Immature natural killer cell (primary cell): ENCODE results near the gene TFAP2C. TPM values are rescaled to one million over a fixed set of nuclear protein-coding genes. Genes with fewer than 3 reads are reported as not detected.

ENCODE experiments used
- DNase-seq, 3 donors: peaks; one replicate each; pipeline ENCODE4 v3.0.0; 2022; ENCODE audit warnings: mixed read lengths in 1 of 3
- H3K27ac Mint-ChIP-seq, 6 donors: one replicate each; pipeline ENCODE4 v1.8.0; 2020; ENCODE audit warnings: mixed read lengths in 6 of 6, mild to moderate bottlenecking in 5 of 6, inconsistent platforms in 4 of 6, moderate library complexity in 3 of 6
- H3K27me3 Mint-ChIP-seq, 3 donors: one replicate each; pipeline ENCODE4 v1.8.0; 2020 to 2021; ENCODE audit warnings: low read depth in 3 of 3, mild to moderate bottlenecking in 3 of 3, mixed read lengths in 3 of 3, moderate library complexity in 3 of 3, inconsistent platforms in 1 of 3
- H3K36me3 Mint-ChIP-seq, 3 donors: one replicate each; pipeline ENCODE4 v1.8.0; 2020; ENCODE audit warnings: mixed read lengths in 3 of 3, inconsistent platforms in 2 of 3, mild to moderate bottlenecking in 2 of 3
- H3K4me1 Mint-ChIP-seq, 2 donors: one replicate each; pipeline ENCODE4 v1.8.0; 2020; ENCODE audit warnings: inconsistent platforms in 2 of 2, mild to moderate bottlenecking in 2 of 2, mixed read lengths in 2 of 2, moderate library complexity in 1 of 2
- H3K4me3 Mint-ChIP-seq, 5 donors: one replicate each; pipeline ENCODE4 v1.8.0; 2020; ENCODE audit warnings: mild to moderate bottlenecking in 5 of 5, mixed read lengths in 5 of 5, inconsistent platforms in 3 of 5, moderate library complexity in 3 of 5
- H3K9me3 Mint-ChIP-seq, 6 donors: one replicate each; pipeline ENCODE4 v1.8.0; 2020; ENCODE audit warnings: mild to moderate bottlenecking in 6 of 6, mixed read lengths in 6 of 6, inconsistent platforms in 4 of 6, moderate library complexity in 3 of 6
- polyA plus RNA-seq, 3 donors: library from polyadenylated mRNA; unstranded; fragments of 300-500 nt; fragmentation: Illumina TruSeq; gene quantifications; one replicate each; pipeline ENCODE4 v1.2.3, GENCODE V29; 2021

Gene TFAP2C
- polyA plus RNA-seq, 3 donors from 2014 or later: not detected

DNA sequence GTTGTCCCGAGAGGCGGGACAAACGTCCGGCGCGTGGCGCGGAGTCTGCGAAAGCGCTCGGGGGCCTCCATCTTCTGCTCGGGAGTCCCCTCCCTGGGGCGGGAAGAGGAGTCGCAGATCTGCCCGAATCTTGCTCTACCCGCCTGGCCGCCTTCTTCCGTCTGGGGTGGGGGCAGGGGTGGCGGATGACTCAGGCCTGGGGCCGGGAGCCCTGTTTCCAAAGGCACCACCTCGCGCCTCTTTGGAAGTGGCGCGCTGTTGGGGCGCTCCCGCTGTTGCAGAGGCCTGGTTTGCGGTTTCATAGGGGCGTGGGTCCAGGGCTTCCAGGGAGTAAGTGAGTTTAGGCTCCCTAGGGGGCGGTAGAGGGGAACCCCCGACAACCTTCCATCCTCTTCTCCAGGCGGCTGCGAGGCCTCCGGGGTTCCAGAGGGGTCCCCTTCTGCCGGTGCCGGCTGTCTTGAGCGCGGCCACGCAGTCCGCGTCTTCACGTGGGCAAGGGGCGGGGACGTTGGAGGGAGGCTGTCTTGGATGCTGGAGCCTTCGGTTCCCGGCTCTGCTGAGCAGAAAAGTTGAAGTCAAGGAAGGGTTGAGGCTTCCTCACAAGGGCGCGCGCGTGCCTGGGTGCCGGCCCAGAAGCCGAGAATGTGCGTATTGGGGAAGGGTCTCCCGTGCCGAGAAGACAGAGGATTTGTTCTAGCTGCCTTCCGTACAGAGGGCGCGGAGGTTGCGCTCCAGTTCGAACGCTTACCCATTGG lies 2.6 kb upstream of the TFAP2C start:
- no peak for DNase-seq
- Mint-ChIP-seq H3K4me3 (no peak overlapping the region), H3K4me1 (peaks cover 5 to 8% of the 10 kb centered on the region in 2 donors), H3K27ac (no peak overlapping the region), H3K27me3 (peaks cover 11 to 15% (median 11%) of the 10 kb centered on the region in 3 donors), H3K36me3 (peaks cover 0 to 5% (median 4%) of the 10 kb centered on the region in 3 donors), H3K9me3 (no peaks in the 10 kb centered on the region)

GRCh38 chr20:56627122-56628014 lies 1.7 kb upstream of the TFAP2C start:
- Mint-ChIP-seq H3K27ac (no peak overlapping the region), H3K36me3 (peaks cover 0 to 5% (median 4%) of the 10 kb centered on the region in 3 donors), H3K9me3 (no peaks in the 10 kb centered on the region), H3K4me1 (peaks cover 5 to 8% of the 10 kb centered on the region in 2 donors), H3K4me3 (peak overlapping the region in 3 of 5 donors; percentile 33 to 45 (median 44)), H3K27me3 (peaks cover 17 to 20% (median 19%) of the 10 kb centered on the region in 3 donors)
- no peak for DNase-seq

DNA sequence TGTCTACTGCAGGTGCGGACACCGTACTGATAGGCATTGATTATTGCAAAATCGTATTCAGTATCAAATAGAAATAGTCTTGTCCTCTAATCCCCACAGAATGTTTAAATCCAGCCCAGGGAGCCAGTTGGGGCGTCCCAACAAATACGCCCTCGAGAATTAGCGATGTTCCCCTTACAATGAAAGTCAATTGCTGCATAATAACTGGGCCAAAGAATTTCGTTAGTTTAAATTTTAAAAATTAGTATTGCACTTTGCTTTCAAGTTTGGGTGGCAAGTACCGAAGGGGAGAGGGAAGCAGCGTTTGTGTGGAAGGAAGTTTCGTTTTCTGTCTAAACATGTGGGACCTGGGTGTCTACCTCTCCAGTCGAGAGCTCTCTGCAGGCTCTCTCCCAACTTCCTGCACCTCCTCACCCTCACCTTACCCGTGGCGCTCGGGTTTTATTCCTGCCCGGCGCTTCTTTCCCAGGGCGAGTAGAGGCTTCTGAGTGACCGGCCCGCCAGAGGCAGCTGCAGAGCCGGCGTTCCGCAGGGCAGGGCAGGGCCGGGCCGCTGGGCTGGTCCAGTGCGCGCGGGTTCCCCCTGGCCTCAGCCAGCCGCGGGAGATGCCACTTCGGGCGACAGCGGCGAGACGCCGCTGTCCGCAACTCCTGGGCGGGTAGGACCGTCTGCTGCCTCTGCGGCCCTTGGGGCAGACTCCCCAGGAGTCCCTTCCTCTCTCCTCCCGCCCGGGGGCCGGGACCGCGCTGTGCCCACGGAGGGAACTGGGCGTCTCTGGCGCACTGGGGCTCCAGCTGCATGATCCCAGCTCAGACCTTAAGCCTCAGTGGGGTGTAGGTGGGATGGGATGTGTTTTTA lies 862 bp upstream of the TFAP2C start:
- Mint-ChIP-seq H3K36me3 (peaks cover 0 to 5% (median 4%) of the 10 kb centered on the region in 3 donors), H3K4me1 (peaks cover 5 to 8% of the 10 kb centered on the region in 2 donors)

DNA sequence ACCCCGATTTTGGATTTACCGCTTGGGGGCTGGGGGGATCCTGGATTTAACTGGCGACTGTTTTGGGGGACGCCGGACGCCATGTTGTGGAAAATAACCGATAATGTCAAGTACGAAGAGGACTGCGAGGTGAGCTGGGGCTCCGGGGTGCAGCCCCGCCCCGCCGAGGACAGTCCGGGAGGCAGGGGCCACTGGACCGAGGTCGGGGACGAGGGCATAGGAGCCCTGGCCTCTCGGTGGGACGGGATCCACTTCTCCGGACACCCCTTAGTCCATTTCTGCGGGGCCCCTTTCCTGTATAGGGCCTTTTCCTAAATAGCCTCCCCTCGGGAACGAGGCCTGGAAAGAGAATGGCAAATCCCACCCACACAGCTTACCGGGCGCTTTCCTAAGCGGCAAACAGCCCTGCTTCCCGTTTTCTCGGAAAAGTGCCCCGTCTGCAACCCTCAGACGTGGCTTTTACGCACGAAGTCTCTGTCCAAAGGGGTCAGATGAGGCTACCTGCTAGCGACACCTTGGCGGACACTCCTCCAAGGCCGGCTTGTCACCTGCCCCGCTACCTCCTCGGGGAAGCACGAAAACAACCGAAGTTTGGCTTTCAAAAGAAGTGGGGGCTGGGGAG lies 469 bp downstream of the TFAP2C start:
- peaks cover 5 to 8% of the 10 kb centered on the region in 2 donors for H3K4me1 Mint-ChIP-seq
- peaks cover 0 to 4% (median 3%) of the 10 kb centered on the region in 3 donors for H3K36me3 Mint-ChIP-seq
- no peaks in the 10 kb centered on the region for H3K9me3 Mint-ChIP-seq
- no peak overlapping the region for H3K27ac Mint-ChIP-seq
- peak overlapping the region in 1 of 5 donors; percentile 46 for H3K4me3 Mint-ChIP-seq
- DNase-seq: no peak
- peaks cover 18 to 20% (median 19%) of the 10 kb centered on the region in 3 donors for H3K27me3 Mint-ChIP-seq

More for the DNA sequence above, 862 bp upstream of the TFAP2C start:
- peak overlapping the region in 4 of 5 donors; percentile 33 to 57 (median 47) for H3K4me3 Mint-ChIP-seq
- H3K27me3 Mint-ChIP-seq: peaks cover 19 to 20% (median 19%) of the 10 kb centered on the region in 3 donors
- no peaks in the 10 kb centered on the region for H3K9me3 Mint-ChIP-seq
- DNase-seq: no peak
- H3K27ac Mint-ChIP-seq: no peak overlapping the region

- Mint-ChIP-seq H3K27me3 (peaks cover 17 to 19% (median 17%) of the 10 kb centered on the region in 3 donors), H3K9me3 (no peaks in the 10 kb centered on the region), H3K4me1 (peaks cover 5 to 8% of the 10 kb centered on the region in 2 donors), H3K4me3 (no peak overlapping the region), H3K27ac (no peak overlapping the region), H3K36me3 (peaks cover 0 to 4% (median 3%) of the 10 kb centered on the region in 3 donors)
- no peak for DNase-seq
Measured at GRCh38 chr20:56630086-56630493, 984 bp downstream of the TFAP2C start.

DNA sequence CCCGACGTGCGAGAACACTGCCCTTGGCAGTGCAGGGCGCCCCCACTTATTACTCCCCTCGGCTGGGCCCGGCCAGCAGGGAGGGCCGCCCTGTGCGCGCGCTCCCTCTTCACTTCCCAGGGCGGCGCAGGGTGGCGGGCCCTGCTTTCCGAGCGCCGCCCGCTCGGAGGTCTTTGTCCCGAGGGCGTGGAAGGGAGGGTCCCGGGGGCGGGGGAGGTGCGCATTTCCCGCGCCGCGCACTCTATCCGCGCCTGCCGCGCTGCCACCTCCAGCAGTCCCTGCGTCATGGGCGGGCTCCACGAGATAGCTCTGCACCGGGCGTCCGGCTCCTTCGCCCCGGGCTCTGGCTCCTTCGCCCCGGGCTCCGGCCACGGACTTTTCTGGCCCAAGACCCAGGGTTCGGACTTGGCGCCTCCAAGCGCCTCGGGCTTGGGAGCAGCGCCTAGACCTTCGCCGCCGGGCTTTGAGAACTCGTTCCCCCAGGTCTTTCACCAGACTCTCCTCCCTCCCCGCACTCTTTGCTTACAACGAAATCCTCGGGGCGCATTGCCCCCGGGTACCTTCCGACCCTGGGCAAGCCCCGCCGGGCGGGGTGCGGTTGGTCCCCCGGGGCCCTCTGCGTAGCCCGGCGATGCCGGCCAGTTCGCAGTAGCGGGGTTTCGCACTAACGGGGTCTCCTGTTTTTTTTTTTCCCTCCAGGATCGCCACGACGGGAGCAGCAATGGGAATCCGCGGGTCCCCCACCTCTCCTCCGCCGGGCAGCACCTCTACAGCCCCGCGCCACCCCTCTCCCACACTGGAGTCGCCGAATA lies 1.6 kb downstream of the TFAP2C start:
- Mint-ChIP-seq H3K4me1 (peaks cover 5 to 8% of the 10 kb centered on the region in 2 donors), H3K27me3 (peaks cover 17 to 19% (median 17%) of the 10 kb centered on the region in 3 donors), H3K36me3 (peaks cover 0 to 4% (median 3%) of the 10 kb centered on the region in 3 donors), H3K4me3 (no peak overlapping the region), H3K27ac (no peak overlapping the region), H3K9me3 (no peaks in the 10 kb centered on the region)
- no peak for DNase-seq

DNA sequence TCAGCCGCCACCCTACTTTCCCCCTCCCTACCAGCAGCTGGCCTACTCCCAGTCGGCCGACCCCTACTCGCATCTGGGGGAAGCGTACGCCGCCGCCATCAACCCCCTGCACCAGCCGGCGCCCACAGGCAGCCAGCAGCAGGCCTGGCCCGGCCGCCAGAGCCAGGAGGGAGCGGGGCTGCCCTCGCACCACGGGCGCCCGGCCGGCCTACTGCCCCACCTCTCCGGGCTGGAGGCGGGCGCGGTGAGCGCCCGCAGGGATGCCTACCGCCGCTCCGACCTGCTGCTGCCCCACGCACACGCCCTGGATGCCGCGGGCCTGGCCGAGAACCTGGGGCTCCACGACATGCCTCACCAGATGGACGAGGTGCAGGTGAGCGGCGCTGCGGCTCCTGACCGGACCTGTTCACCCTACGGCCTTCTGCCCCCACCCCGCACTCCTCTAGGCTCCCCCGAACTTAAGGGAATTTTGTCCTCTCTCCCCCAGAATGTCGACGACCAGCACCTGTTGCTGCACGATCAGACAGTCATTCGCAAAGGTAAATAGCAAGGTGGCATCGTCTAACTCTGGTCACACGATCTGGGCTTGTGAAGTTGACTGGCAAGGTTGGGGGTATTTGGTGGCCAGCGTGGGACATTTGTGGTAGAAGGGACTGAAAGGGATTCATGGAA lies 2.3 kb downstream of the TFAP2C start:
- Mint-ChIP-seq H3K9me3 (no peaks in the 10 kb centered on the region), H3K4me3 (peak overlapping the region in 1 of 5 donors; percentile 8), H3K27ac (no peak overlapping the region)

DNA sequence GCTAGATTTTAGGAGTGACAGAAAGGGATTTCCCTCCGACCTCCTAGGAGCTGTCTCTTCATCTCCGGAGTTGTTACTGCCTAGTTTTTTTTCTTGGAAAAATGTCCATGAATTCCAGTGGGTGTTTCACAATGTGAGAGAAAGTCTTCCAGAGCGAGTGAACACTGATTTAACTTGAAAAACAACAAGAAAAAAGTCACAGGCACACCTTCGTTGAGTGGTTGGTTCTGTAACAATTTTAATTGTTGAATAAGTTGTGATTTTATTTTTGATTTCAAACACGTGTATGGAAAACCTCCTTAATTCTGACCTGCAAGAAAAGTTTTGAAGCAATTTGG lies 2.9 kb downstream of the TFAP2C start:
- peaks cover 5 to 8% of the 10 kb centered on the region in 2 donors for H3K4me1 Mint-ChIP-seq
- no peak for DNase-seq
- no peak overlapping the region for H3K27ac Mint-ChIP-seq
- peaks cover 17 to 19% (median 17%) of the 10 kb centered on the region in 3 donors for H3K27me3 Mint-ChIP-seq
- no peaks in the 10 kb centered on the region for H3K9me3 Mint-ChIP-seq
- peaks cover 0 to 4% (median 3%) of the 10 kb centered on the region in 3 donors for H3K36me3 Mint-ChIP-seq
- peak overlapping the region in 1 of 5 donors; percentile 8 for H3K4me3 Mint-ChIP-seq

More for the DNA sequence above, 2.3 kb downstream of the TFAP2C start:
- H3K27me3 Mint-ChIP-seq: peaks cover 17 to 19% (median 17%) of the 10 kb centered on the region in 3 donors
- peaks cover 0 to 4% (median 3%) of the 10 kb centered on the region in 3 donors for H3K36me3 Mint-ChIP-seq
- peaks cover 5 to 8% of the 10 kb centered on the region in 2 donors for H3K4me1 Mint-ChIP-seq
- no peak for DNase-seq

- H3K27me3 Mint-ChIP-seq: peaks cover 11 to 24% (median 13%) of the 10 kb centered on the region in 3 donors
- H3K4me1 Mint-ChIP-seq: no peaks in the 10 kb centered on the region
- H3K9me3 Mint-ChIP-seq: no peaks in the 10 kb centered on the region
- no peak overlapping the region for H3K4me3 Mint-ChIP-seq
- DNase-seq: no peak
- H3K27ac Mint-ChIP-seq: no peak overlapping the region
- H3K36me3 Mint-ChIP-seq: no peaks in the 10 kb centered on the region
Measured at GRCh38 chr20:56634307-56634706, 5.2 kb downstream of the TFAP2C start.

- no peaks in the 10 kb centered on the region for H3K4me1 Mint-ChIP-seq
- no peak overlapping the region for H3K4me3 Mint-ChIP-seq
- no peaks in the 10 kb centered on the region for H3K9me3 Mint-ChIP-seq
- H3K27me3 Mint-ChIP-seq: peaks cover 13 to 26% (median 14%) of the 10 kb centered on the region in 3 donors
- H3K36me3 Mint-ChIP-seq: no peaks in the 10 kb centered on the region
- no peak overlapping the region for H3K27ac Mint-ChIP-seq
- DNase-seq: no peak
Measured at GRCh38 chr20:56634735-56635385, 5.8 kb downstream of the TFAP2C start.

GRCh38 chr20:56636716-56637115 lies 7.6 kb downstream of the TFAP2C start:
- Mint-ChIP-seq H3K27me3 (peaks cover 11 to 31% (median 18%) of the 10 kb centered on the region in 3 donors), H3K4me1 (no peaks in the 10 kb centered on the region), H3K27ac (no peak overlapping the region), H3K36me3 (no peaks in the 10 kb centered on the region), H3K9me3 (no peaks in the 10 kb centered on the region), H3K4me3 (no peak overlapping the region)
- no peak for DNase-seq
